OCI-LY3 (cell line): Measurements from ENCODE around the gene CD200R1.

ENCODE experiments used
- H2AFZ ChIP-seq: fragments of 200-600, 300-600 bp; shearing (Covaris generic); 2 replicates; pipeline ENCODE4 v1.6.0; 2014; ENCODE audit warnings: antibody characterized with exemption, low read depth, low read length
- H3K27ac ChIP-seq: fragments of 200-600, 300-600 bp; sonication (generic); 2 replicates; pipeline ENCODE4 v1.5.1; 2014; ENCODE audit warnings: mild to moderate bottlenecking, low read length, moderate library complexity, mixed read lengths
- H3K27me3 ChIP-seq: fragments of 200-600, 300-600 bp; sonication (generic); 2 replicates; pipeline ENCODE4 v1.6.1; 2014; ENCODE audit warnings: low read depth, low read length, mixed read lengths
- H3K36me3 ChIP-seq: fragments of 200-600, 300-600 bp; sonication (generic); replicated peaks from 2 replicates; pipeline ENCODE3; 2014; ENCODE audit warnings: low read depth, low read length, mixed read lengths
- H3K4me1 ChIP-seq: fragments of 300-600, 200-600 bp; sonication (generic); 2 replicates; pipeline ENCODE4 v1.6.1; 2014; ENCODE audit warnings: low read length, mixed read lengths
- H3K4me2 ChIP-seq: fragments of 200-600, 300-600 bp; sonication (generic); 2 replicates; pipeline ENCODE4 v1.6.1; 2014; ENCODE audit warnings: low read length, mixed read lengths
- H3K4me3 ChIP-seq: fragments of 300-600, 200-600 bp; sonication (generic); 2 replicates; pipeline ENCODE4 v1.5.1; 2014; ENCODE audit warnings: antibody characterized with exemption, mild to moderate bottlenecking, low read length, moderate library complexity
- H3K79me2 ChIP-seq: fragments of 300-600, 200-600 bp; shearing (Covaris generic); 2 replicates; pipeline ENCODE4 v1.6.1; 2014; ENCODE audit warnings: mild to moderate bottlenecking, low read length, mixed read lengths
- H3K9ac ChIP-seq: fragments of 300-600, 200-600 bp; shearing (Covaris generic); 2 replicates; pipeline ENCODE4 v1.6.0; 2014; ENCODE audit warnings: mild to moderate bottlenecking, low read length, moderate library complexity
- H3K9me3 ChIP-seq: fragments of 200-600, 300-600 bp; shearing (Covaris generic); 2 replicates; pipeline ENCODE4 v1.6.1; 2014; ENCODE audit warnings: low read length, mixed read lengths; ENCODE audit not compliant: insufficient read depth
- H4K20me1 ChIP-seq: fragments of 200-600, 300-600 bp; sonication (generic); 2 replicates; pipeline ENCODE4 v1.6.1; 2016; ENCODE audit warnings: low read length, mixed read lengths; ENCODE audit not compliant: insufficient read depth
- EZH2phosphoT487 ChIP-seq: fragments of 200-600 bp; shearing (Covaris generic); IDR thresholded peaks from 2 replicates; pipeline ENCODE4 v1.6.1; 2018; ENCODE audit warnings: antibody characterized with exemption, mixed run types, low read depth
- TF ChIP-seq, protein P1 (sequence below): fragments of 200-600, 300-600 bp; sonication (generic); IDR thresholded peaks from 2 replicates; pipeline ENCODE4 v1.5.1; 2014; ENCODE audit warnings: antibody characterized with exemption, low read length, low read depth

CD200R1 gene

GRCh38 chr3:112995800-112996199, 20.9 kb upstream of the CD200R1 start:
- Histone ChIP-seq H3K4me2 (no peak overlapping the region), H3K27me3 (no peaks in the 10 kb centered on the region)
- TF ChIP-seq, protein P1, sequence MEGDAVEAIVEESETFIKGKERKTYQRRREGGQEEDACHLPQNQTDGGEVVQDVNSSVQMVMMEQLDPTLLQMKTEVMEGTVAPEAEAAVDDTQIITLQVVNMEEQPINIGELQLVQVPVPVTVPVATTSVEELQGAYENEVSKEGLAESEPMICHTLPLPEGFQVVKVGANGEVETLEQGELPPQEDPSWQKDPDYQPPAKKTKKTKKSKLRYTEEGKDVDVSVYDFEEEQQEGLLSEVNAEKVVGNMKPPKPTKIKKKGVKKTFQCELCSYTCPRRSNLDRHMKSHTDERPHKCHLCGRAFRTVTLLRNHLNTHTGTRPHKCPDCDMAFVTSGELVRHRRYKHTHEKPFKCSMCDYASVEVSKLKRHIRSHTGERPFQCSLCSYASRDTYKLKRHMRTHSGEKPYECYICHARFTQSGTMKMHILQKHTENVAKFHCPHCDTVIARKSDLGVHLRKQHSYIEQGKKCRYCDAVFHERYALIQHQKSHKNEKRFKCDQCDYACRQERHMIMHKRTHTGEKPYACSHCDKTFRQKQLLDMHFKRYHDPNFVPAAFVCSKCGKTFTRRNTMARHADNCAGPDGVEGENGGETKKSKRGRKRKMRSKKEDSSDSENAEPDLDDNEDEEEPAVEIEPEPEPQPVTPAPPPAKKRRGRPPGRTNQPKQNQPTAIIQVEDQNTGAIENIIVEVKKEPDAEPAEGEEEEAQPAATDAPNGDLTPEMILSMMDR, result no peak
- TF ChIP-seq EZH2phosphoT487, result no peak

DNA sequence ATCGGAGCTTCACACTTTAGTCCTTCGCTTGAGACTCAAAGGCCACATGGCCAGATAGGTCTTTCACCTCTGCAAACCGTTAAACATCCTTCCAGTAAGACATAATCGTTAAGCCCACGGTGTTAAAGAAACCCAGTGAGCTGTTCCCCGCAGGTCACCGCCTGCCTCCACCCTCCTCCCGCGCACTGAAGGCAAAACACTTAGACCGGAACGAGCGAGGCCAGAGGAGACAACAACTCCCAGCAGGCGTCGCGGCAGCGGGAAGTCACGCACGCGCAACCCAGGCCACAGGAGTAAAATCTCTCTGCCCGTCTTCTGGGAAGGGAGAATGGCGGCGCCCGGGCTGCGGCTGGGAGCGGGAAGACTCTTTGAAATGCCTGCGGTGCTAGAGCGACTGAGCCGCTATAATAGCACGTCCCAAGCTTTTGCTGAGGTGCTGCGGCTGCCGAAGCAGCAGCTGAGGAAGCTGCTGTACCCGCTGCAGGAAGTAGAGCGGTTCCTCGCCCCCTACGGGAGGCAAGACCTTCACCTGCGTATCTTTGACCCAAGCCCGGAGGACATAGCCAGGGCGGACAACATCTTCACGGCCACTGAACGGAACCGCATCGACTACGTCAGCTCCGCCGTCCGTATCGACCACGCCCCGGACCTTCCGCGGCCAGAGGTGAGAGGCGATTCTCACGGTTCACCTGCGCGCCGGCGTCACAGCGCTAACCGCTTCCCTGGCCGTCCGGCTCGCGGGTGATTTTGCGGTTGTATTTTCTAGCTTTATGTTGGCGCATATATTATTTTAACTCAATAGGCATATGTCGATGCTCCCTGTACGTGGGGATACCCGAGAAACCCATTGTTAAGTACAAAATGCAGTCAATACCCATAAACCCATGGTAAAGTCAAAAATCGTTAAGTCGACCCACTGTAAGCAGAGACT, 16.0 kb upstream of the CD200R1 start, which contains the start of gene GTPBP8:
Gene GTPBP8, plus strand, starts transcription at position 313 of the 931 bp plus-strand sequence. Its CDS starts 16 bp downstream, at position 329.
- Histone ChIP-seq H3K79me2 (peaks cover 42% of the 10 kb centered on the region), H3K27me3 (no peaks in the 10 kb centered on the region), H4K20me1 (no peaks in the 10 kb centered on the region), H3K4me2 (peak within 1 kb of the TSS; percentile 91), H3K9ac (peak within 1 kb of the TSS; percentile 92), H3K36me3 (peaks cover 4% of the 10 kb centered on the region), H3K4me3 (peak within 1 kb of the TSS; percentile 85), H3K4me1 (peaks cover 45% of the 10 kb centered on the region), H3K27ac (peak within 1 kb of the TSS; percentile 89), H2AFZ (peak within 1 kb of the TSS; percentile 85), H3K9me3 (no peaks in the 10 kb centered on the region)
- TF ChIP-seq, protein P1, result no peak
- no peak for TF ChIP-seq EZH2phosphoT487

More at GRCh38 chr3:112995800-112996199, 20.9 kb upstream of the CD200R1 start:
- Histone ChIP-seq H3K36me3 (peaks cover 28% of the 10 kb centered on the region), H4K20me1 (no peaks in the 10 kb centered on the region), H3K79me2 (peaks cover 40% of the 10 kb centered on the region), H3K4me3 (no peak overlapping the region), H3K27ac (no peak overlapping the region), H3K9me3 (no peaks in the 10 kb centered on the region), H3K4me1 (peaks cover 13% of the 10 kb centered on the region), H2AFZ (no peak overlapping the region), H3K9ac (no peak overlapping the region)

DNA sequence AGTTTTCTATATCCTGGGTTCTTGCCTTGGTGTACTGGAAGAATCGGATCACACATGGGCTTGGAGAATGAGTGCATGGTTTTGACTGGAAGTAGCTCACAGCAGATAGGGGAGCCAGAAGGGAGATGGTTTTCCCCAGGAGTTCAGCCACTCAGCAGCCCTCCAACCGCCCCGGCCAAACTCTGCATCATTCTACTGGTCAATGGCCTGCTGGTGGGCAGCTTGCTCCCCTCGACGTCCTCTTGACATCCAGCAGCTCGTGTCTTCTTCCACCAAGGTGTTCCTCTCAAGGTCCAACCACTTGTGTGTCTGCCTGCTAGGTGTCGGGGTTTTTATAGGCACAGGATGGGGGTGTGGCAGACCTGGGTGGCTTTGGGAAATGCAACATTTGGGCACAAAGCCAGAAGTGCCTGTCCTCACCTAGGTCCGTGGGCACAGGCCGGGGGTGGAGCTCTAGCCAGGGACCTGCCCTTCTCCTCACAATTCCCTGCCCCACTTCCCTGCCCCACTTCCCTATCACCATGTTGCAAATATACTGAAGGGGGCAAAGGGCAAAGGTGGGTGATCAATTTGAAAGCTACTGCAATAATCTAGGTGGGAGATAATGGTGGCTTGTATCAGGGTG, 12.9 kb upstream of the CD200R1 start:
- Histone ChIP-seq H3K9me3 (no peaks in the 10 kb centered on the region), H3K4me1 (peaks cover 67% of the 10 kb centered on the region), H3K79me2 (peaks cover 23% of the 10 kb centered on the region), H3K4me3 (no peak overlapping the region), H3K9ac (no peak overlapping the region), H3K36me3 (no peaks in the 10 kb centered on the region), H2AFZ (no peak overlapping the region), H3K27me3 (no peaks in the 10 kb centered on the region), H3K27ac (no peak overlapping the region), H4K20me1 (no peaks in the 10 kb centered on the region), H3K4me2 (no peak overlapping the region)
- TF ChIP-seq, protein P1, result no peak
- no peak for TF ChIP-seq EZH2phosphoT487

- no peak for TF ChIP-seq EZH2phosphoT487
- TF ChIP-seq, protein P1, result no peak
- Histone ChIP-seq H3K27me3 (no peaks in the 10 kb centered on the region), H3K4me1 (peaks cover 75% of the 10 kb centered on the region), H3K9ac (no peak overlapping the region), H3K36me3 (peaks cover 9% of the 10 kb centered on the region), H3K4me3 (no peak overlapping the region), H2AFZ (no peak overlapping the region), H3K4me2 (no peak overlapping the region), H3K27ac (no peak overlapping the region), H3K9me3 (0 out of 2 replicates have a peak, but pooled peaks cover 4% of the 10 kb centered on the region), H4K20me1 (no peaks in the 10 kb centered on the region), H3K79me2 (no peaks in the 10 kb centered on the region)
Observed at GRCh38 chr3:112984485-112984884, 9.6 kb upstream of the CD200R1 start.
